H1 (cell line): ENCODE data around the gene RNF208. TPM values are rescaled to one million over a fixed set of nuclear protein-coding genes. Genes with fewer than 3 reads are reported as not detected.

Experiments used
- CTCF ChIA-PET: fragments of 300-600 bp; sonication (Branson Sonifier 250); formaldehyde crosslinking; loops from one replicate; lab custom pipeline; 2021; ENCODE audit not compliant: partially characterized antibody; lab: Charles Lee
- POLR2A ChIA-PET: fragments of 300-600 bp; sonication (Branson Sonifier 250); formaldehyde crosslinking; loops from one replicate; lab custom pipeline; 2021; ENCODE audit warnings: inconsistent platforms; ENCODE audit not compliant: partially characterized antibody; lab: Charles Lee
- DNase-seq, 2 experiments: peaks; one replicate each; pipeline versions ENCODE4 v3.0.0 to v3.0.0-alpha.2; 2010 to 2022; ENCODE audit warnings: low spot score in 2 of 2, low read depth in 1 of 2, mixed read lengths in 1 of 2
- FAIRE-seq: peaks from 2 replicates; lab custom pipeline; 2011; peaks lifted over from hg19 to GRCh38; lab: Jason Lieb, UNC
- H2AFZ ChIP-seq: 2 replicates; pipeline ENCODE4 v1.8.1; 2012; ENCODE audit warnings: low read length, inconsistent platforms
- H2AK5ac ChIP-seq: 2 replicates; pipeline ENCODE4 v1.6.1; 2013; ENCODE audit warnings: low read depth, low read length
- H2BK120ac ChIP-seq: replicated peaks from 2 replicates; pipeline ENCODE3; 2013; ENCODE audit warnings: low read depth, low read length, inconsistent platforms
- H2BK12ac ChIP-seq: 2 replicates; pipeline ENCODE4 v1.6.1; 2013; ENCODE audit warnings: low read depth, low read length
- H2BK15ac ChIP-seq: 2 replicates; pipeline ENCODE4 v1.6.1; 2013; ENCODE audit warnings: low read length
- H2BK20ac ChIP-seq: 2 replicates; pipeline ENCODE4 v1.6.1; 2013; ENCODE audit warnings: low read length
- H2BK5ac ChIP-seq: 2 replicates; pipeline ENCODE4 v1.6.1; 2013; ENCODE audit warnings: low read depth, low read length
- H3K14ac ChIP-seq: 2 replicates; pipeline ENCODE4 v1.6.1; 2013; ENCODE audit warnings: inconsistent platforms; ENCODE audit not compliant: insufficient read length
- H3K18ac ChIP-seq: 2 replicates; pipeline ENCODE4 v1.6.1; 2013; ENCODE audit warnings: low read length; ENCODE audit errors: extremely low read depth
- H3K23ac ChIP-seq: 2 replicates; pipeline ENCODE4 v1.6.1; 2013; ENCODE audit warnings: inconsistent platforms; ENCODE audit not compliant: insufficient read length
- H3K23me2 ChIP-seq: 2 replicates; pipeline ENCODE4 v1.6.1; 2013; ENCODE audit warnings: low read depth, low read length
- H3K27ac ChIP-seq: 2 replicates; pipeline ENCODE4 v1.6.1; 2011; ENCODE audit warnings: low read depth, low read length, inconsistent platforms
- H3K27me3 ChIP-seq, 4 experiments: replicated peaks in 1 of 4; 1 replicate in 1 of 4; 2 replicates in 3 of 4; pipeline versions ENCODE4 v1.6.1 to v1.8.1; 2011 to 2013; ENCODE audit warnings: low read length in 3 of 4, mild to moderate bottlenecking in 3 of 4, inconsistent platforms in 2 of 4, mixed read lengths in 2 of 4, moderate library complexity in 1 of 4; ENCODE audit not compliant: control insufficient read depth in 3 of 4, insufficient read depth in 3 of 4; ENCODE audit errors: extremely low read depth in 1 of 4
- H3K36me3 ChIP-seq, 4 experiments: 2 replicates each; pipeline versions ENCODE4 v1.6.1 to v1.8.1; 2011 to 2013; ENCODE audit warnings: mild to moderate bottlenecking in 4 of 4, low read length in 3 of 4, moderate library complexity in 2 of 4, control low read depth in 1 of 4, inconsistent platforms in 1 of 4; ENCODE audit not compliant: insufficient read depth in 4 of 4, control insufficient read depth in 2 of 4
- H3K4ac ChIP-seq: replicated peaks from 2 replicates; pipeline ENCODE3; 2013; ENCODE audit warnings: low read length, low read depth, mixed read lengths, inconsistent platforms; ENCODE audit not compliant: insufficient read length
- H3K4me1 ChIP-seq, 4 experiments: replicated peaks in 1 of 4; 1 replicate in 1 of 4; 2 replicates in 3 of 4; pipeline versions ENCODE4 v1.6.1 to v1.8.1; 2011 to 2013; ENCODE audit warnings: low read length in 3 of 4, inconsistent platforms in 2 of 4, mixed read lengths in 1 of 4; ENCODE audit not compliant: insufficient read depth in 4 of 4, control insufficient read depth in 3 of 4
- H3K4me2 ChIP-seq, 2 experiments: 2 replicates each; pipeline versions ENCODE4 v1.6.1 to v1.8.1; 2011 to 2013; ENCODE audit warnings: low read depth in 2 of 2, low read length in 2 of 2, control low read depth in 1 of 2, inconsistent platforms in 1 of 2, mild to moderate bottlenecking in 1 of 2; ENCODE audit not compliant: insufficient read depth in 1 of 2
- H3K4me3 ChIP-seq, 4 experiments: fragments of 200-600, 300-600 bp in 1 of 4; sonication (generic), shearing (Covaris generic), sonication (Bioruptor Twin) in 1 of 4; 2 replicates each; pipeline versions ENCODE4 v1.5.1 to v1.8.1; 2011 to 2016; ENCODE audit warnings: low read length in 4 of 4, low read depth in 3 of 4, control low read depth in 2 of 4, inconsistent platforms in 2 of 4, mild to moderate bottlenecking in 2 of 4, mixed read lengths in 1 of 4, moderate library complexity in 1 of 4; ENCODE audit not compliant: insufficient read depth in 2 of 4; ENCODE audit errors: extremely low read depth in 1 of 4
- H3K56ac ChIP-seq: replicated peaks from 2 replicates; pipeline ENCODE3; 2013; ENCODE audit warnings: low read depth, mild to moderate bottlenecking, mixed read lengths, low read length, inconsistent platforms; ENCODE audit not compliant: insufficient read length
- H3K79me1 ChIP-seq: 2 replicates; pipeline ENCODE4 v1.6.1; 2013; ENCODE audit warnings: low read depth, low read length, control low read depth
- H3K79me2 ChIP-seq, 2 experiments: 2 replicates each; pipeline versions ENCODE4 v1.6.1 to v1.8.1; 2012 to 2013; ENCODE audit warnings: low read length in 2 of 2, mild to moderate bottlenecking in 2 of 2, inconsistent platforms in 1 of 2; ENCODE audit not compliant: insufficient read depth in 2 of 2, control insufficient read depth in 1 of 2
- H3K9ac ChIP-seq, 4 experiments: replicated peaks in 1 of 4; 1 replicate in 1 of 4; 2 replicates in 3 of 4; pipeline versions ENCODE4 v1.6.1 to v1.8.1; 2011 to 2013; ENCODE audit warnings: low read depth in 3 of 4, low read length in 3 of 4, control low read depth in 2 of 4, mild to moderate bottlenecking in 2 of 4, moderate library complexity in 2 of 4, inconsistent platforms in 1 of 4; ENCODE audit errors: extremely low read depth in 1 of 4
- H3K9me3 ChIP-seq, 2 experiments: 2 replicates each; pipeline versions ENCODE4 v1.6.1 to v1.8.1; 2012 to 2013; ENCODE audit warnings: mild to moderate bottlenecking in 2 of 2, moderate library complexity in 2 of 2, control low read depth in 1 of 2, inconsistent platforms in 1 of 2, low read depth in 1 of 2, low read length in 1 of 2, mixed read lengths in 1 of 2; ENCODE audit not compliant: insufficient read depth in 2 of 2
- H4K20me1 ChIP-seq, 2 experiments: replicated peaks in 1 of 2; 2 replicates each; pipeline versions ENCODE3 to v1.8.1; 2011 to 2013; ENCODE audit warnings: inconsistent platforms in 2 of 2, low read length in 2 of 2, mild to moderate bottlenecking in 1 of 2; ENCODE audit not compliant: insufficient read depth in 2 of 2, control insufficient read depth in 1 of 2
- H4K5ac ChIP-seq: 2 replicates; pipeline ENCODE4 v1.6.1; 2013; ENCODE audit warnings: low read length, low read depth, mixed read lengths, inconsistent platforms; ENCODE audit not compliant: insufficient read length
- H4K8ac ChIP-seq: 2 replicates; pipeline ENCODE4 v1.8.0; 2013; ENCODE audit warnings: mild to moderate bottlenecking, moderate library complexity, low read length, inconsistent platforms; ENCODE audit not compliant: insufficient read depth; ENCODE audit errors: extremely low read depth
- H4K91ac ChIP-seq: replicated peaks from 2 replicates; pipeline ENCODE3; 2013; ENCODE audit warnings: low read length, mixed read lengths, inconsistent platforms; ENCODE audit not compliant: insufficient read length
- CBX8 ChIP-seq: fragments of 300-800, 300-1000 bp; sonication (generic); IDR thresholded peaks from 2 replicates; pipeline ENCODE4 v1.7.1; 2016; ENCODE audit warnings: low read depth, low read length, borderline replicate concordance
- EGR1 ChIP-seq: IDR thresholded peaks from 2 replicates; pipeline ENCODE4 v1.6.1; 2011; ENCODE audit warnings: low read depth, low read length, borderline replicate concordance
- NANOG ChIP-seq: IDR thresholded peaks from 2 replicates; pipeline ENCODE4 v1.6.1; 2011; ENCODE audit warnings: low read length, low read depth, mild to moderate bottlenecking, inconsistent platforms; ENCODE audit not compliant: insufficient read depth, poor library complexity, severe bottlenecking
- NRF1 ChIP-seq: IDR thresholded peaks from 2 replicates; pipeline ENCODE4 v1.6.1; 2011; ENCODE audit warnings: mild to moderate bottlenecking, low read depth, low read length, improper control_type of control experiment
- RBBP5 ChIP-seq: IDR thresholded peaks from 2 replicates; pipeline ENCODE4 v1.7.1; 2012; ENCODE audit warnings: low read depth, mild to moderate bottlenecking, inconsistent platforms, low read length, moderate library complexity, borderline replicate concordance
- RFX5 ChIP-seq: IDR thresholded peaks from 2 replicates; pipeline ENCODE4 v1.6.1; 2011; ENCODE audit warnings: low read depth, low read length, improper control_type of control experiment, borderline replicate concordance
- SIN3A ChIP-seq, 2 experiments: IDR thresholded peaks in 1 of 2; conservative IDR thresholded peaks in 1 of 2; 2 replicates each; pipeline ENCODE4 v1.6.1; 2011 to 2012; ENCODE audit warnings: low read length in 2 of 2, improper control_type of control experiment in 1 of 2, low read depth in 1 of 2, mild to moderate bottlenecking in 1 of 2
- SP1 ChIP-seq: IDR thresholded peaks from 2 replicates; pipeline ENCODE4 v1.6.1; 2011; ENCODE audit warnings: low read depth, low read length
- WGBS, 2 experiments: shearing (Covaris generic) in 1 of 2; methylation state at CpG; one replicate each; pipeline versions ENCODE4 v1.1.6 to v1.1.7; 2013 to 2015; ENCODE audit warnings: low lambda C conversion rate in 2 of 2, mixed read lengths in 2 of 2, inconsistent platforms in 1 of 2, low coverage in 1 of 2, missing lambda C conversion rate in 1 of 2; ENCODE audit not compliant: insufficient replicate concordance in 2 of 2, insufficient coverage in 1 of 2, insufficient read length in 1 of 2; ENCODE audit errors: extremely low coverage in 1 of 2, missing lambda C conversion rate in 1 of 2; 5-methylcytosine and 5-hydroxymethylcytosine counted together
- polyA plus RNA-seq, 7 experiments: library from polyadenylated mRNA; depleted of rRNA in 3 of 7; stranded (reverse) in 5 of 7; unstranded in 2 of 7; fragments of >200 nt in 5 of 7; fragments of 200-250 nt in 2 of 7; gene quantifications; 1 replicate in 5 of 7; 2 replicates in 1 of 7; 4 replicates in 1 of 7; pipeline versions ENCODE4 v1.2.1 to v1.2.3, GENCODE V29; 2011 to 2013; ENCODE audit warnings: missing spikeins in 2 of 7, mixed read lengths in 2 of 7
- total RNA-seq: library from RNA; stranded (reverse); fragmentation: NEBNext Ultra II Directional; extraction: Animal tissue kit (Norgen Biotek cat#: 25700); gene quantifications from 2 replicates; pipeline ENCODE4 v1.2.1, GENCODE V29; 2021

RNF208 gene
- total and polyA plus RNA-seq, 2 of the 8 experiments (the other 6 are each of a cell fraction or from before 2014, with no cell fraction given) = 2.7 to 7.7 TPM

- H3K27ac ChIP-seq = peak within 1 kb of the TSS; percentile 57; the same call in 1 of the 2 replicates
- no peak within 1 kb of the TSS; the same call in 1 of the 2 replicates for H2AK5ac ChIP-seq
- no peaks in the 10 kb centered on the region; a peak in 1 of 7 replicates for H3K27me3 ChIP-seq
- H2BK5ac ChIP-seq = peak within 1 kb of the TSS; percentile 68; the same call in 1 of the 2 replicates
- no peaks in the 10 kb centered on the region for H3K9me3 ChIP-seq
- H3K36me3 ChIP-seq = peaks cover 1 to 7% (median 3%) of the 10 kb centered on the region in 4 experiments; a peak in 5 of 8 replicates
- H4K8ac ChIP-seq = peak within 1 kb of the TSS; percentile 96
- H3K23ac ChIP-seq = no peak within 1 kb of the TSS
- H3K4me2 ChIP-seq = peak within 1 kb of the TSS; percentile 83 to 99
- H2BK20ac ChIP-seq = no peak within 1 kb of the TSS
- H3K79me2 ChIP-seq = peaks cover 0 to 30% of the 10 kb centered on the region in 2 experiments; a peak in 2 of 4 replicates
- H2BK12ac ChIP-seq = no peak within 1 kb of the TSS
- peak within 1 kb of the TSS; percentile 71 to 92 (median 82) for H3K4me3 ChIP-seq
- peak within 1 kb of the TSS; percentile 4 for H3K4ac ChIP-seq
- H2BK15ac ChIP-seq = no peak within 1 kb of the TSS
- H4K5ac ChIP-seq = peak within 1 kb of the TSS; percentile 69
- no peak within 1 kb of the TSS for H3K14ac ChIP-seq
- H3K23me2 ChIP-seq = peaks cover 8% of the 10 kb centered on the region; the same call in 1 of the 2 replicates
- H3K9ac ChIP-seq = peak within 1 kb of the TSS; percentile 37 to 84 (median 79)
- no peak within 1 kb of the TSS for H2BK120ac ChIP-seq
- peak within 1 kb of the TSS; percentile 69 for H3K56ac ChIP-seq
- no peak within 1 kb of the TSS for H2AFZ ChIP-seq
- ChIA-PET POLR2A (interaction anchor here (0.6 to 11.0 kb wide), 22 partner anchors 9 to 121 kb away, joined by 3 to 107 read pairs (median 4); partner anchors contain the start of genes CYSRT1, NDOR1, RNF208 and RNF224), CTCF (interaction anchor here (0.6 to 14.0 kb wide), 23 partner anchors 9 to 388 kb away, joined by 3 to 204 read pairs (median 4); partner anchors contain the start of genes CYSRT1, LRRC26, NDOR1 and NELFB)
- no peak within 1 kb of the TSS for H4K91ac ChIP-seq
- peaks cover 9% of the 10 kb centered on the region; the same call in 1 of the 2 replicates for H3K79me1 ChIP-seq
- H3K18ac ChIP-seq = peak within 1 kb of the TSS; percentile 78; the same call in 1 of the 2 replicates
- peaks cover 11 to 27% of the 10 kb centered on the region in 2 experiments for H4K20me1 ChIP-seq
- DNase-seq = peak; percentile 80 to 98
- peaks cover 0 to 17% (median 6%) of the 10 kb centered on the region in 4 experiments; a peak in 5 of 7 replicates for H3K4me1 ChIP-seq
- no peak for FAIRE-seq
- 2% methylated on average over 68 of the region's 98 CpGs; no CpG with 5 or more reads in 1 of the 2 experiments for WGBS, 2 experiments
- TF ChIP-seq SP1 (peak; percentile 73), NANOG (no peak), NRF1 (peak; percentile 76), EGR1 (no peak), RFX5 (no peak), SIN3A (conservative IDR thresholded peaks at IDR 0.05 in 1 of 2, IDR thresholded peaks at IDR 0.05 in 1 of 2; ENCODE audit: low read depth in 1 of 2, low read length in 2 of 2) (peak in 1 of 2 experiments; percentile 99; a peak in 2 of 4 replicates), CBX8 (no peak), RBBP5 (peak; percentile 71; the same call in 1 of the 2 replicates)
Observed at GRCh38 chr9:137188490-137189296, 33.3 kb downstream of the RNF208 start, which contains the start of the genes ANAPC2 and SSNA1. Gene ANAPC2, minus strand, starts transcription at chr9:137188560. Its CDS starts 28 bp downstream, at chr9:137188532. Gene SSNA1, plus strand, starts transcription at chr9:137188676. Its CDS starts 51 bp downstream, at chr9:137188727.
